Measurements from ENCODE around the gene NBPF6.
"Not testable (repeated sequence)": the region's sequence is repeated elsewhere in the genome, so short reads cannot be mapped to it uniquely, and the experiment has no call there.

GRCh38 chr1:108426877-108427276 lies 23.3 kb upstream of the NBPF6 start:
- not testable (repeated sequence) for TF ChIP-seq TCF12 (IDR thresholded peaks at IDR 0.05); CTCF (IDR thresholded peaks at IDR 0.05); USF2 (IDR thresholded peaks at IDR 0.05; ENCODE audit: borderline replicate concordance, low read depth, low read length); MXI1 (IDR thresholded peaks at IDR 0.05; ENCODE audit: low read depth, low read length); RAD21 (IDR thresholded peaks at IDR 0.05; ENCODE audit: low read length); TAF1 (IDR thresholded peaks at IDR 0.05; ENCODE audit: borderline replicate concordance, low read depth, low read length); POLR2AphosphoS5 (IDR thresholded peaks at IDR 0.05; ENCODE audit: low read depth, low read length); EZH2phosphoT487 (IDR thresholded peaks at IDR 0.05; ENCODE audit: borderline replicate concordance, low read depth); GABPA (IDR thresholded peaks at IDR 0.05; ENCODE audit: low read depth); FOXJ3 (CRISPR knock-in tag; IDR thresholded peaks at IDR 0.05); RCOR1 (IDR thresholded peaks at IDR 0.05; ENCODE audit: low read length)
- TF ChIP-seq, protein P1, sequence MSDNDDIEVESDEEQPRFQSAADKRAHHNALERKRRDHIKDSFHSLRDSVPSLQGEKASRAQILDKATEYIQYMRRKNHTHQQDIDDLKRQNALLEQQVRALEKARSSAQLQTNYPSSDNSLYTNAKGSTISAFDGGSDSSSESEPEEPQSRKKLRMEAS (IDR thresholded peaks at IDR 0.05; ENCODE audit: low read depth), result not testable (repeated sequence)
